CD4-positive, alpha-beta T cell treated with Interleukin-6 for 4 hours (primary cell): ENCODE data around the gene EXOC3L4.
"Not testable (repeated sequence)": the region's sequence is repeated elsewhere in the genome, so short reads cannot be mapped to it uniquely, and the experiment has no call there.

ENCODE experiments used
- DNase-seq: peaks from one replicate; pipeline ENCODE4 v3.0.0-alpha.2; 2020; ENCODE audit warnings: mixed read lengths

EXOC3L4 gene

GRCh38 chr14:103107455-103107854 lies 12.9 kb downstream of the EXOC3L4 start:
- no peak for DNase-seq

- no peak for DNase-seq
These were observed 13.6 kb downstream of the EXOC3L4 start for GRCh38 chr14:103107941-103108748.

GRCh38 chr14:103108749-103109207 lies 14.3 kb downstream of the EXOC3L4 start:
- no peak for DNase-seq

GRCh38 chr14:103109535-103110441 lies 15.3 kb downstream of the EXOC3L4 start:
- no peak for DNase-seq

- no peak for DNase-seq
These were observed 16.2 kb downstream of the EXOC3L4 start for GRCh38 chr14:103110681-103111231.

- no peak for DNase-seq
These were observed 16.8 kb downstream of the EXOC3L4 start for GRCh38 chr14:103111232-103111868.

GRCh38 chr14:103112400-103113243 lies 18.1 kb downstream of the EXOC3L4 start:
- no peak for DNase-seq

GRCh38 chr14:103113303-103113702 lies 18.8 kb downstream of the EXOC3L4 start:
- no peak for DNase-seq

GRCh38 chr14:103113774-103114173 lies 19.2 kb downstream of the EXOC3L4 start:
- DNase-seq = no peak

- DNase-seq = not testable (repeated sequence)
These were observed 20.7 kb downstream of the EXOC3L4 start for GRCh38 chr14:103115086-103115679.

GRCh38 chr14:103115845-103116572 lies 21.5 kb downstream of the EXOC3L4 start:
- DNase-seq = no peak

GRCh38 chr14:103116636-103117035 lies 22.1 kb downstream of the EXOC3L4 start:
- DNase-seq = no peak

GRCh38 chr14:103117499-103117898 lies 23.0 kb downstream of the EXOC3L4 start:
- not testable (repeated sequence) for DNase-seq

GRCh38 chr14:103118018-103118662 lies 23.6 kb downstream of the EXOC3L4 start:
- DNase-seq = no peak

- no peak for DNase-seq
These were observed 24.3 kb downstream of the EXOC3L4 start for GRCh38 chr14:103118663-103119404.

GRCh38 chr14:103119527-103119926 lies 25.0 kb downstream of the EXOC3L4 start:
- not testable (repeated sequence) for DNase-seq

GRCh38 chr14:103121121-103121845 lies 26.8 kb downstream of the EXOC3L4 start:
- no peak for DNase-seq

GRCh38 chr14:103121846-103122584 lies 27.5 kb downstream of the EXOC3L4 start:
- DNase-seq = no peak
